GM12878 (cell line): ENCODE data around the gene CORO2B.

Experiments used
- POLR2AphosphoS2 ChIP-seq: IDR thresholded peaks from 2 replicates; pipeline ENCODE4 v1.6.1; 2011; ENCODE audit warnings: low read depth, mild to moderate bottlenecking, low read length, improper control_type of control experiment, moderate library complexity
- SIN3A ChIP-seq: IDR thresholded peaks from 2 replicates; pipeline ENCODE4 v1.6.1; 2012; ENCODE audit warnings: low read depth, low read length, improper control_type of control experiment
- TF ChIP-seq, protein P1 (sequence below): IDR thresholded peaks from 2 replicates; pipeline ENCODE4 v1.6.1; 2011; ENCODE audit warnings: low read depth, low read length, improper control_type of control experiment, borderline replicate concordance
- TF ChIP-seq, protein P2 (sequence below): IDR thresholded peaks from 2 replicates; pipeline ENCODE4 v1.6.1; 2012; ENCODE audit warnings: low read depth, low read length, improper control_type of control experiment

- TF ChIP-seq, protein P1, sequence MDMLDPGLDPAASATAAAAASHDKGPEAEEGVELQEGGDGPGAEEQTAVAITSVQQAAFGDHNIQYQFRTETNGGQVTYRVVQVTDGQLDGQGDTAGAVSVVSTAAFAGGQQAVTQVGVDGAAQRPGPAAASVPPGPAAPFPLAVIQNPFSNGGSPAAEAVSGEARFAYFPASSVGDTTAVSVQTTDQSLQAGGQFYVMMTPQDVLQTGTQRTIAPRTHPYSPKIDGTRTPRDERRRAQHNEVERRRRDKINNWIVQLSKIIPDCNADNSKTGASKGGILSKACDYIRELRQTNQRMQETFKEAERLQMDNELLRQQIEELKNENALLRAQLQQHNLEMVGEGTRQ: no peak
- TF ChIP-seq, protein P2, sequence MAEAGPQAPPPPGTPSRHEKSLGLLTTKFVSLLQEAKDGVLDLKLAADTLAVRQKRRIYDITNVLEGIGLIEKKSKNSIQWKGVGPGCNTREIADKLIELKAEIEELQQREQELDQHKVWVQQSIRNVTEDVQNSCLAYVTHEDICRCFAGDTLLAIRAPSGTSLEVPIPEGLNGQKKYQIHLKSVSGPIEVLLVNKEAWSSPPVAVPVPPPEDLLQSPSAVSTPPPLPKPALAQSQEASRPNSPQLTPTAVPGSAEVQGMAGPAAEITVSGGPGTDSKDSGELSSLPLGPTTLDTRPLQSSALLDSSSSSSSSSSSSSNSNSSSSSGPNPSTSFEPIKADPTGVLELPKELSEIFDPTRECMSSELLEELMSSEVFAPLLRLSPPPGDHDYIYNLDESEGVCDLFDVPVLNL: no peak
- no peak for TF ChIP-seq POLR2AphosphoS2
- no peak for TF ChIP-seq SIN3A
These were observed 160.7 kb downstream of the CORO2B start for GRCh38 chr15:68739390-68740080.
